COLO668 (cell line): ENCODE data around the gene SMURF2.
A peak's percentile ranks its signal among the peaks of the same experiment; 100 is the strongest.
"Not testable (repeated sequence)": the region's sequence is repeated elsewhere in the genome, so short reads cannot be mapped to it uniquely, and the experiment has no call there.

Experiments
- DNase-seq: peaks from one replicate; lab custom pipeline; 2025; ENCODE audit not compliant: unreplicated experiment; lab: John Stamatoyannopoulos, UW

SMURF2 gene

GRCh38 chr17:64667807-64668721 lies 6.0 kb upstream of the SMURF2 start:
- DNase-seq, result not testable (repeated sequence)

GRCh38 chr17:64664299-64664981 lies 2.3 kb upstream of the SMURF2 start:
- not testable (repeated sequence) for DNase-seq

- not testable (repeated sequence) for DNase-seq
These were observed 1.7 kb upstream of the SMURF2 start for GRCh38 chr17:64663836-64664235.

DNA sequence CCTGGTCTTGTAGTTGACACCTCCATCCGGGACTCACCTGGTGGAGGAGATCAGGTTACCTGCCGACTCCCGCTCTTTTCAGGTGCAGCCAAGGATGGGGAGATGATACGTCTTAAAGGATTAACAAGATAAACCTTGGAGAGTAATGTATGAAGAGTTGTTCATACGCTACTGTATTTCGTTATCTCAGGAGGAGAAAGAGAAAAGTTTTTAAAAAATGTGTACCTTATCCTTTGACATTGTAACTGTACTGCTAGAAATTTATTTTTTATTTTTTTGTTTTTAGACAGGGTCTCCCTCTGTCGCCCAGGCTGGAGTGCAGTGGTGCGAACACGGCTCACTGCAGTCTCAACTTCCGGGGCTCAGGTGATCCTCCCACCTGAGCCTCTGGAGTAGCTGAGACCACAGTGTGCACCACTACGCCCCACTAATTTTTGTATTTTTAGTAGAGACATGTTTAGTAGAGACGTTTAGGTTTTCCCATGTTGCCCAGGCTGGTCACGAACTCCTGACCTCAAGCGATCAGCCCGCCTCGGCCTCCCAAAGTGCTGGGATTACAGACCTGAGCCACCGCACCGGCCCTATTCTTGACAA lies 764 bp upstream of the SMURF2 start:
- no peak for DNase-seq

- DNase-seq, result peak; percentile 48
These were observed 456 bp downstream of the SMURF2 start for GRCh38 chr17:64661726-64661975.

- DNase-seq, result peak; percentile 14
These were observed 955 bp downstream of the SMURF2 start for GRCh38 chr17:64660978-64661725.

DNA sequence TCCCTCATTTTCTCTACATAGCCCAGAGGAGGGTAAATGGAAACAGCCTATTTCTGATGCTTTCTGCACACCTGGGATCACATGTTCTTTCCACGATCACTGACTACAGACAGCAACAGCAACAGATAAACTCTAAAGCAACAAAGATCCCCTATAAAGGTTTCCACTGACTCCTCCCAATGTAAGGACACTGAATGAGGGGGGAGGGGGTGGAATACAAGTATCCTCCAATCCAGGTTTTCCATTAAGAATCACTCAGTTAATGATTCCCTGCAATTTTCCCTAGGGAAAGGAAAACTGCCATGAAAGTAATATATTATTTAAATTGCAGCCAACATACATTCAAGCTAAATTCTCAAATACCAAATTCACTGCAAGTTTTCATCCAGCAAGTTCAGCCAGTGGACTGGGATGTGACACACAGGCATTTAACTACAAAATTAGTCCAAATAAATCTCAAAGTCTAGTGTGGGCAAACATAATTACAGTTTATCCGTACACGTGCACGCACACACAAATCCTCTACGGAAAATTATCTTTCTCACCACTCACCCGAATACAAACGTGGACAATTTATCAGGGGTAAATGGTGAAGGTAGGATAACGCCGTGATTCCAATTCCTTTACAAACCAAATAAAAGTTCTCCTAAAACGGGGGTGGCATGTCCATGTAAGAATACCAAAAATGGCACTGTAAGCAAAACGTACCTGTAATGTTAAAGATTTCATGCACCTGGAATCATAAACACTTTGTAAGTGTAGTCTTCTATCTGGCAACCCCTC lies 1.7 kb downstream of the SMURF2 start:
- not testable (repeated sequence) for DNase-seq

- no peak for DNase-seq
These were observed 3.2 kb downstream of the SMURF2 start for GRCh38 chr17:64658931-64659330.

GRCh38 chr17:64657610-64658125 lies 4.4 kb downstream of the SMURF2 start:
- no peak for DNase-seq

DNA sequence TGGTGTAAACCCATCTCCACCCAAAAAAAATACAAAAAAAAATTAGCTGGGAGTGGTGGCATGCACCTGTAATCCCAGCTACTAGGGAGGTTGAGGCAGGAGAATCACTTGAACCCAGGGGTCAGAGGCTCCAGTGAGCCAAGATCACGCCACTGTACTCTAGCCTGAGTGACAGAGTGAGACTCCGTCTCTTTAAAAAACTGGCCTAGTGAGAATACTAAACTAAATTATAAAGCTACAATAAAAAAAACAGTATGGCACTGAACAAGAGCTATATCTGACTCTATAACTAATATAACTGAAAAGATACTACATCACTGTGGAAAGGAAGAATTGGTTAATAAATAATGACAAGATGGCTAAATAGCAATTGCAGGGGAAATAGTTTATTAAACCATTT lies 6.4 kb downstream of the SMURF2 start:
- no peak for DNase-seq

- DNase-seq, result no peak
These were observed 8.1 kb downstream of the SMURF2 start for GRCh38 chr17:64653985-64654355.

- no peak for DNase-seq
These were observed 8.7 kb downstream of the SMURF2 start for GRCh38 chr17:64653325-64653984.

DNA sequence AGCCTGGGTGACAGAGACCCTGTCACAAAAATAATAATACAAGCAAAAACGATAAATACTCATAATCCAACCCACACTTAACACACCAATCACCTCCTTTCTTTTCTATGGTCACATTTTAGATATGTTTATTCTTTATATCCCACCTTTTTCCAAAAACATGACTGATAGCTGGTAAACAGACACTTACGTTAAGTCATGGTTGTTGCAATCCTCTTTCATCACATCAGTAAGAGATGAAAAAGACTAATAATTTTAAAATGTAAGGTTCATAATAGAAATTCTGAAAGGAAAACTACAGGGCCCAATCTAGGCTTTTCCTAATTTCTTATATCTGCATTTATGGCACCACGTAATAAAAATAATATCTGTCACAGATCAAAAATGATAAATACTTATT lies 10.2 kb downstream of the SMURF2 start:
- no peak for DNase-seq

- no peak for DNase-seq
These were observed 13.9 kb downstream of the SMURF2 start for GRCh38 chr17:64648234-64648633.

- DNase-seq, result no peak
These were observed 14.3 kb downstream of the SMURF2 start for GRCh38 chr17:64647817-64648216.

DNA sequence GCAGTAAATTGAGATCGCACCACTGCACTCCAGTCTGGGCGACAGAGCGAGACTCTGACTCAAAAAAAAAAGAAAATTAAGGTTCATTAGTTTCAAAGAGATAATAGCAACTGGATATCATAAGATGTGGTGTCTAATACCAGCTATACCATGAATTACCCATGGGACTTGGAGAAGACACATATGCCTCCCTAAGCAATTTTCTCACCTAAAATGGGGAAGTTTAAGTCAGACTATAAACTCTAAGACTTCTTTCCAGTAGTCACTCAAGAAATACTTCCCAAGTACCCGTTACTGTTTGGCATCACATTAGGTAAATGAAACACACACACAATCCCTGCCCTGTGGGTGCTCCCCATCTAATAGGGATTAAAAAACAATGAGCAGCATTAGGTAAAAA lies 22.6 kb downstream of the SMURF2 start:
- no peak for DNase-seq

GRCh38 chr17:64638552-64639203 lies 23.4 kb downstream of the SMURF2 start:
- no peak for DNase-seq

DNA sequence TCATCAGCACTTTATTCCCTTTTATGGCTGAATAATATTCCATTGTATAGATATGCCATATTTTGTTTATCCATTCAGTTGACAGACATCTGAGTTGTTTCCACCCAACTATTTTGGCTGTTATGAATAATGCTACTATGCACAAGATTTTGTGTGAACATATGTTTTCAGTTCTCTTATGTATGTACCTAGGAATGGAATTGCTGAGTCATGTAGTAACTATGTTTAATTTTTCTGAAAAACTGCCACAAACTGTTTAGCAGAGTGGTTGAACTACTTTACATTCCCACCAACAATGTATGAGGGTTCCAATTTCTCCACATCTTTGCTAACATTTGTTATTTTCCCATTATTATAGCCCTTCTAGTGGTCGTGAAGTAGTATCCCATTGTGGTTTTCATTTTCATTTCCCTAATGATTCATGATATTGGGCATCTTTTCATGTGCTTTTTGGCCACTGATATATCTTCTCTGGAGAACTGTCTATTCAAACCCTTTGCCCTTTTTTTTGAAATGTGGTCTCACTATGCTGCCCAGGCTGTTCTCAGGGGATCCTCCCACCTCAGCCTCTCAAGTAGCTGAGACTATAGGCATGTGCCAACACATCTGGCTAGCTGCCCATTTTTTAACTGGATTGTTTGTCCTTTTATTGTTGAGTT lies 26.3 kb downstream of the SMURF2 start:
- no peak for DNase-seq

- DNase-seq, result no peak
These were observed 27.9 kb downstream of the SMURF2 start for GRCh38 chr17:64634218-64634617.
